Measurements from ENCODE around the gene CCDC150.

The CCDC150 gene

GRCh38 chr2:196737046-196737445 lies 97.5 kb downstream of the CCDC150 start:
- no peak for TF ChIP-seq CTCF (IDR thresholded peaks at IDR 0.05; ENCODE audit: low read depth, low read length, missing control alignments)
- in situ Hi-C loops (cut with HindIII; ENCODE audit: low sequenced_read_pairs) = no loop called here
- H3K4me3 ChIP-seq (ENCODE audit: low read depth, low read length) = no peak overlapping the region
- no peak for DNase-seq (ENCODE audit: low read depth)

- in situ Hi-C loops (cut with HindIII; ENCODE audit: low sequenced_read_pairs) = no loop called here
- no peak for DNase-seq (ENCODE audit: low read depth)
- no peak overlapping the region for H3K4me3 ChIP-seq (ENCODE audit: low read depth, low read length)
- no peak for TF ChIP-seq CTCF (IDR thresholded peaks at IDR 0.05; ENCODE audit: low read depth, low read length, missing control alignments)
Observed at GRCh38 chr2:196739031-196739430, 99.5 kb downstream of the CCDC150 start.

GRCh38 chr2:196742216-196742615 lies 102.7 kb downstream of the CCDC150 start:
- no peak for DNase-seq (ENCODE audit: low read depth)
- in situ Hi-C loops (cut with HindIII; ENCODE audit: low sequenced_read_pairs) = no loop called here

GRCh38 chr2:196742685-196743084 lies 103.2 kb downstream of the CCDC150 start:
- no peak for TF ChIP-seq CTCF (IDR thresholded peaks at IDR 0.05; ENCODE audit: low read depth, low read length, missing control alignments)
- no peak for DNase-seq (ENCODE audit: low read depth)
- in situ Hi-C loops (cut with HindIII; ENCODE audit: low sequenced_read_pairs) = no loop called here
- H3K4me3 ChIP-seq (ENCODE audit: low read depth, low read length) = no peak overlapping the region

More at GRCh38 chr2:196742216-196742615, 102.7 kb downstream of the CCDC150 start:
- TF ChIP-seq CTCF (IDR thresholded peaks at IDR 0.05; ENCODE audit: low read depth, low read length, missing control alignments) = no peak
- no peak overlapping the region for H3K4me3 ChIP-seq (ENCODE audit: low read depth, low read length)

- DNase-seq (ENCODE audit: low read depth) = no peak
- in situ Hi-C loops (cut with HindIII; ENCODE audit: low sequenced_read_pairs) = no loop called here
- no peak overlapping the region for H3K4me3 ChIP-seq (ENCODE audit: low read depth, low read length)
- no peak for TF ChIP-seq CTCF (IDR thresholded peaks at IDR 0.05; ENCODE audit: low read depth, low read length, missing control alignments)
Observed at GRCh38 chr2:196743165-196743564, 103.7 kb downstream of the CCDC150 start.

DNA sequence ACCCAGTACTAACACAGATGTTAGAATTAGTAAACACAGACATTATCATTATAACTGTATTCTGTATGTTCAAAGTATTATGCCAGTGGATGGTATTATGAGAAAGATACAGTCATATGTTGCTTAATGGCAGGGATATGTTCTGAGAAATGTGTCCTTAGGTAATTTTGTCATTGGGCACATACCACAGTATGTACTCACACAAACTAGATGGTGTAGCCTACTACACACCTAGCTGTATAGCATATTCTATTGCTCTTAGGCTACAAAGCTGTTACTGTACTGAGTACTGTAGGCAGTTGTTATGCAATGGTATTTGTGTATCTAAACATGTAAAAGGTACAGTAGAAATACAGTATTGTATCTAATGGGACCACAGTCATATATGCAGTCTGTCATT lies 106.2 kb downstream of the CCDC150 start:
- no peak overlapping the region for H3K4me3 ChIP-seq (ENCODE audit: low read depth, low read length)
- in situ Hi-C loops (cut with HindIII; ENCODE audit: low sequenced_read_pairs) = no loop called here
- no peak for DNase-seq (ENCODE audit: low read depth)
- TF ChIP-seq CTCF (IDR thresholded peaks at IDR 0.05; ENCODE audit: low read depth, low read length, missing control alignments) = no peak

DNA sequence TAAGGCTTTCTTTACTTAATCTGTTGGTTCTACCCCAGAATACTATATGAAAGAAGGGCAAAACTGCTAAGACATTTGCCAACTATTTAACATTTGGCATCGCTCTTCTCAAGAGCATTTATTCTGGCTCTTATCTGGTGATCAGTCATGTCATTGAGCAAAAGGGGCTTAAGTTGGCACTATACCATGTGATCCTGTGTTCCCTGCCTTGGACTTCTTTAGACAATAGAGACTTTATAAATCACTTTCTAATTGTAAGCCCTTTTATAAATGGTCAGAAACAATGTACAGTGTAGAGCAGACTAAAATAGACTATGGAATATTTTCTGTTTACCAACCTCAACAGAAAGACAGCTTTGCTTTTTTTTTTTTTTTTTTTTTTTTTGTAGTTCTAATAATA lies 107.9 kb downstream of the CCDC150 start:
- in situ Hi-C loops (cut with HindIII; ENCODE audit: low sequenced_read_pairs) = no loop called here
- TF ChIP-seq CTCF (IDR thresholded peaks at IDR 0.05; ENCODE audit: low read depth, low read length, missing control alignments) = no peak
- no peak for DNase-seq (ENCODE audit: low read depth)
- no peak overlapping the region for H3K4me3 ChIP-seq (ENCODE audit: low read depth, low read length)

Data from astrocyte of the cerebellum (primary cell).